B cell (primary cell): ENCODE measurements around the gene CCDC86. TPM values are rescaled to one million over a fixed set of nuclear protein-coding genes. Genes with fewer than 3 reads are reported as not detected.

Source experiments
- ATAC-seq: fragments of 200-7000 bp; cut with Tn5 transposase; one replicate; pipeline ENCODE4 v1.10.0; 2021; ENCODE audit warnings: low read depth, mild to moderate bottlenecking, moderate number of reproducible peaks, moderate library complexity
- CTCF ChIA-PET: fragments of 350-600 bp; sonication (Branson Sonifier 250); formaldehyde crosslinking; loops from one replicate; lab custom pipeline; 2021; ENCODE audit warnings: antibody characterized with exemption, inconsistent platforms; lab: Charles Lee
- POLR2A ChIA-PET: fragments of 350-600 bp; sonication (Branson Sonifier 250); formaldehyde crosslinking; loops from one replicate; lab custom pipeline; 2021; ENCODE audit warnings: antibody characterized with exemption; lab: Charles Lee
- DNase-seq: peaks from one replicate; pipeline ENCODE4 v3.0.0; 2013
- H2AFZ ChIP-seq: 2 replicates; pipeline ENCODE4 v1.6.1; 2012; ENCODE audit warnings: mild to moderate bottlenecking, low read depth, low read length; ENCODE audit not compliant: insufficient read depth, poor library complexity, severe bottlenecking
- H3K27ac ChIP-seq, 2 donors: 1 replicate in 1 of 2; 2 replicates in 1 of 2; pipeline ENCODE4 v1.5.1; 2012 to 2013; ENCODE audit warnings: low read length in 2 of 2, mild to moderate bottlenecking in 2 of 2, moderate library complexity in 1 of 2
- H3K27me3 ChIP-seq, 4 experiments: fragments of 200-600 bp in 1 of 4; sonication (generic) in 1 of 4; replicated peaks in 1 of 4; 1 replicate in 2 of 4; 2 replicates in 2 of 4; pipeline versions ENCODE4 v1.6.1 to v1.7.0; 2013 to 2016; ENCODE audit warnings: low read length in 3 of 4, mild to moderate bottlenecking in 2 of 4, mixed read lengths in 1 of 4, moderate library complexity in 1 of 4; ENCODE audit not compliant: insufficient read depth in 4 of 4, control insufficient read depth in 3 of 4; ENCODE audit errors: control extremely low read depth in 1 of 4
- H3K36me3 ChIP-seq, 2 experiments: replicated peaks in 1 of 2; 1 replicate in 1 of 2; 2 replicates in 1 of 2; pipeline versions ENCODE4 v1.6.1 to v1.7.1; 2013; ENCODE audit warnings: low read length in 1 of 2; ENCODE audit not compliant: insufficient read depth in 2 of 2, control insufficient read depth in 1 of 2; ENCODE audit errors: control extremely low read depth in 1 of 2, extremely low read depth in 1 of 2
- H3K4me1 ChIP-seq, 2 donors: fragments of 200-600 bp in 1 of 2; sonication (generic) in 1 of 2; 1 replicate in 1 of 2; 2 replicates in 1 of 2; pipeline versions ENCODE4 v1.5.1 to v1.6.1; 2013 to 2017; ENCODE audit warnings: low read length in 2 of 2; ENCODE audit not compliant: control insufficient read depth in 2 of 2, insufficient read depth in 2 of 2
- H3K4me2 ChIP-seq: replicated peaks from 2 replicates; pipeline ENCODE3; 2012; ENCODE audit warnings: mild to moderate bottlenecking, low read depth, low read length; ENCODE audit not compliant: poor library complexity, severe bottlenecking
- H3K4me3 ChIP-seq, 5 experiments: fragments of 200-600 bp in 1 of 5; sonication (generic) in 1 of 5; 1 replicate in 3 of 5; 2 replicates in 2 of 5; pipeline versions ENCODE4 v1.5.1 to v1.7.0; 2011 to 2016; ENCODE audit warnings: low read length in 4 of 5, mild to moderate bottlenecking in 4 of 5, low read depth in 2 of 5, control low read depth in 1 of 5, moderate library complexity in 1 of 5; ENCODE audit not compliant: insufficient read depth in 1 of 5; ENCODE audit errors: control extremely low read depth in 1 of 5, extremely low read depth in 1 of 5
- H3K79me2 ChIP-seq: fragments of 200-600 bp; sonication (generic); one replicate; pipeline ENCODE4 v1.6.0; 2016; ENCODE audit warnings: low read length; ENCODE audit not compliant: control insufficient read depth, insufficient read depth
- H3K9ac ChIP-seq: fragments of 200-600 bp; sonication (generic); 2 replicates; pipeline ENCODE4 v1.6.1; 2017; ENCODE audit warnings: mild to moderate bottlenecking, low read length, moderate library complexity
- H3K9me3 ChIP-seq, 3 donors: one replicate each; pipeline versions ENCODE4 v1.6.1 to v1.7.1; 2013; ENCODE audit warnings: low read length in 2 of 3; ENCODE audit not compliant: control insufficient read depth in 2 of 3, insufficient read depth in 1 of 3; ENCODE audit errors: control extremely low read depth in 1 of 3
- H4K20me1 ChIP-seq: 2 replicates; pipeline ENCODE4 v1.6.0; 2012; ENCODE audit warnings: mild to moderate bottlenecking, low read length; ENCODE audit not compliant: insufficient read depth, control insufficient read depth, poor library complexity, severe bottlenecking
- H3K27ac Mint-ChIP-seq: one replicate; pipeline ENCODE4 v1.8.0; 2021; ENCODE audit warnings: mixed read lengths
- H3K27me3 Mint-ChIP-seq: one replicate; pipeline ENCODE4 v1.8.0; 2021; ENCODE audit warnings: mixed read lengths
- H3K4me1 Mint-ChIP-seq: one replicate; pipeline ENCODE4 v1.8.0; 2021; ENCODE audit warnings: mixed read lengths
- H3K4me3 Mint-ChIP-seq: one replicate; pipeline ENCODE4 v1.8.0; 2021; ENCODE audit warnings: mixed read lengths
- H3K9me3 Mint-ChIP-seq: one replicate; pipeline ENCODE4 v1.8.0; 2022; ENCODE audit warnings: mixed read lengths; ENCODE audit not compliant: insufficient read depth
- EZH2 ChIP-seq: IDR thresholded peaks from 2 replicates; pipeline ENCODE4 v1.6.1; 2012; ENCODE audit warnings: borderline replicate concordance, low read depth, mild to moderate bottlenecking, moderate library complexity, low read length; ENCODE audit not compliant: insufficient read depth, poor library complexity, severe bottlenecking
- WGBS: methylation state at CpG from one replicate; pipeline ENCODE4 v1.1.5; 2013; ENCODE audit warnings: missing lambda C conversion rate; ENCODE audit not compliant: insufficient coverage; 5-methylcytosine and 5-hydroxymethylcytosine counted together
- intact Hi-C: fragments of 100-400 bp; cut with micrococcal nuclease; formaldehyde crosslinking; loops from one replicate; pipeline ENCODE4 v1.10.0; 2022
- polyA plus RNA-seq: library from polyadenylated mRNA; depleted of rRNA; stranded (reverse); fragments of >200 nt; gene quantifications from 2 replicates; pipeline ENCODE4 v1.2.3, GENCODE V29; 2012
- total RNA-seq, 2 donors: library from RNA; stranded (reverse); fragments of 120-200 nt in 1 of 2; gene quantifications; 1 replicate in 1 of 2; 2 replicates in 1 of 2; pipeline versions ENCODE4 v1.2.3 to v1.2.4, GENCODE V29; 2013 to 2022
- TF ChIP-seq, protein P1 (sequence below): fragments of 200-600 bp; IDR thresholded peaks from one replicate; pipeline ENCODE4 v1.8.0; 2022; ENCODE audit warnings: antibody characterized with exemption, mild to moderate bottlenecking

The CCDC86 gene
- total and polyA plus RNA-seq, 2 donors (not counting 1 experiment from before 2014, with no cell fraction given), result 10.5 to 12.4 TPM

DNA sequence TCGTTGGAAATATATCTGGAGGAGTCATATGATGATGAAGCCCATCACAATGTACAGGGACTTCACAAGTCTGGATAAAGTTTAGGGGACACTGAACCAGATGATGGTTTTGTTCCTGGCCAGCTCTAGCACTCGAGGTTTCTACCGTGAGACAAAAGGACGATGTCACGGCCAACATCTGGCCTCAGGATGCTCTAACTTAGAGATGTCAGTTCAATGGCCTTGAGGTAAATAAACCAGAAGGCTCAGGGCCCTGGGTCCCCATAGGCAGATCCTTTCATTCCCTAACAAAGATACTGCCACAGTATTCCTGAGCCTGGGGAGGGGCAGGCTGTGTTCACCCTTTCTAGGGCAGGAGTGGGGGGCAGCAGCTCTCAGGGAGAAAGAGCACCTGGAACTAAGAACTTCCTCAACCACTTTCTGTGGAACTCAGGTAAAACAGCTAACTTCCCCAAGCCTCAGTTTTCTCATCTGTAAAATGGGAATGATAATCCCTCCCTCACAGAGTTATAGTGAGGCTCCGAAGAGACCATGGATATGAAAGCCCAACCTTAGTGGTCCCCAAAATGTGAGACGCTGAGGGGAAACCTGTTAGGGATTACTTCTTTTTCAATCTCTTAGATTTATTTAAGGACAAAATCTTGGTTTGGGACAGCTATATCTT is 38.5 kb upstream of the CCDC86 start:
- Histone ChIP-seq H3K27ac (no peak overlapping the region), H3K4me3 (no peak overlapping the region), H4K20me1 (no peaks in the 10 kb centered on the region), H3K4me2 (no peak overlapping the region), H3K36me3 (no peaks in the 10 kb centered on the region), H3K79me2 (no peaks in the 10 kb centered on the region), H3K9ac (no peak overlapping the region), H3K4me1 (no peaks in the 10 kb centered on the region), H3K9me3 (no peaks in the 10 kb centered on the region), H2AFZ (no peak overlapping the region), H3K27me3 (peaks cover 0 to 2% (median 0%) of the 10 kb centered on the region in 4 experiments)
- H3K4me1 Mint-ChIP-seq, result no peaks in the 10 kb centered on the region
- peaks cover 34% of the 10 kb centered on the region for H3K27me3 Mint-ChIP-seq
- ChIA-PET CTCF (no interaction called here), POLR2A (no interaction called here)
- TF ChIP-seq, protein P1, sequence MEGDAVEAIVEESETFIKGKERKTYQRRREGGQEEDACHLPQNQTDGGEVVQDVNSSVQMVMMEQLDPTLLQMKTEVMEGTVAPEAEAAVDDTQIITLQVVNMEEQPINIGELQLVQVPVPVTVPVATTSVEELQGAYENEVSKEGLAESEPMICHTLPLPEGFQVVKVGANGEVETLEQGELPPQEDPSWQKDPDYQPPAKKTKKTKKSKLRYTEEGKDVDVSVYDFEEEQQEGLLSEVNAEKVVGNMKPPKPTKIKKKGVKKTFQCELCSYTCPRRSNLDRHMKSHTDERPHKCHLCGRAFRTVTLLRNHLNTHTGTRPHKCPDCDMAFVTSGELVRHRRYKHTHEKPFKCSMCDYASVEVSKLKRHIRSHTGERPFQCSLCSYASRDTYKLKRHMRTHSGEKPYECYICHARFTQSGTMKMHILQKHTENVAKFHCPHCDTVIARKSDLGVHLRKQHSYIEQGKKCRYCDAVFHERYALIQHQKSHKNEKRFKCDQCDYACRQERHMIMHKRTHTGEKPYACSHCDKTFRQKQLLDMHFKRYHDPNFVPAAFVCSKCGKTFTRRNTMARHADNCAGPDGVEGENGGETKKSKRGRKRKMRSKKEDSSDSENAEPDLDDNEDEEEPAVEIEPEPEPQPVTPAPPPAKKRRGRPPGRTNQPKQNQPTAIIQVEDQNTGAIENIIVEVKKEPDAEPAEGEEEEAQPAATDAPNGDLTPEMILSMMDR, result no peak
- no peak for TF ChIP-seq EZH2
- no peak overlapping the region for H3K27ac Mint-ChIP-seq
- intact Hi-C loops, result no loop called here
- ATAC-seq, result no peak
- no peaks in the 10 kb centered on the region for H3K9me3 Mint-ChIP-seq
- 97% methylated on average over 4 of the region's 7 CpGs for WGBS
- no peak for DNase-seq
- H3K4me3 Mint-ChIP-seq, result no peak overlapping the region

GRCh38 chr11:60809249-60809648 is 32.7 kb upstream of the CCDC86 start:
- CTCF ChIA-PET, result no interaction called here
- no peaks in the 10 kb centered on the region for H3K27me3 ChIP-seq
- H3K27ac Mint-ChIP-seq, result no peak overlapping the region
- no peak overlapping the region for H3K27ac ChIP-seq
- no peaks in the 10 kb centered on the region for H3K36me3 ChIP-seq
- H3K4me3 ChIP-seq, result no peak overlapping the region
- intact Hi-C loops, result no loop called here
- DNase-seq (no peak), ATAC-seq (no peak)
- no peak overlapping the region for H2AFZ ChIP-seq
- peaks cover 39% of the 10 kb centered on the region for H3K27me3 Mint-ChIP-seq
- H3K4me1 ChIP-seq, result no peaks in the 10 kb centered on the region
- no peak overlapping the region for H3K9ac ChIP-seq
- POLR2A ChIA-PET, result no interaction called here
- no peaks in the 10 kb centered on the region for H3K4me1 Mint-ChIP-seq
- 59% methylated on average over 2 of the region's 3 CpGs for WGBS
- TF ChIP-seq, protein P1, result no peak
- no peak for TF ChIP-seq EZH2
- no peak overlapping the region for H3K4me3 Mint-ChIP-seq
- H3K9me3 ChIP-seq, result no peaks in the 10 kb centered on the region
- H3K4me2 ChIP-seq, result no peak overlapping the region
- no peaks in the 10 kb centered on the region for H3K9me3 Mint-ChIP-seq
- H3K79me2 ChIP-seq, result no peaks in the 10 kb centered on the region
- H4K20me1 ChIP-seq, result no peaks in the 10 kb centered on the region
